Retina (tissue), 1 donor: Measurements from ENCODE around the gene PTPRD.

Source experiments
- DNase-seq: peaks from one replicate; pipeline ENCODE4 v3.0.0-alpha.2; 2016

PTPRD gene

GRCh38 chr9:9730174-9730573 lies 882.6 kb downstream of the PTPRD start:
- DNase-seq: no peak

GRCh38 chr9:9729082-9729481 lies 883.7 kb downstream of the PTPRD start:
- no peak for DNase-seq

GRCh38 chr9:9719373-9720112 lies 893.3 kb downstream of the PTPRD start:
- DNase-seq: no peak

- DNase-seq: no peak
These were observed 894.1 kb downstream of the PTPRD start for GRCh38 chr9:9718691-9719090.

- DNase-seq: no peak
These were observed 933.4 kb downstream of the PTPRD start for GRCh38 chr9:9679433-9679832.

GRCh38 chr9:9674461-9674860 lies 938.3 kb downstream of the PTPRD start:
- DNase-seq: no peak

GRCh38 chr9:9670454-9670853 lies 942.3 kb downstream of the PTPRD start:
- no peak for DNase-seq

- DNase-seq: no peak
These were observed 967.8 kb downstream of the PTPRD start for GRCh38 chr9:9645006-9645405.

- no peak for DNase-seq
These were observed 981.5 kb downstream of the PTPRD start for GRCh38 chr9:9631284-9631683.

- no peak for DNase-seq
These were observed 987.6 kb downstream of the PTPRD start for GRCh38 chr9:9625248-9625647.

GRCh38 chr9:9623506-9623905 lies 989.3 kb downstream of the PTPRD start:
- no peak for DNase-seq

- DNase-seq: no peak
These were observed 991.4 kb downstream of the PTPRD start for GRCh38 chr9:9621355-9621940.

GRCh38 chr9:9620736-9621135 lies 992.1 kb downstream of the PTPRD start:
- DNase-seq: no peak

- no peak for DNase-seq
These were observed 997.7 kb downstream of the PTPRD start for GRCh38 chr9:9615086-9615485.

- DNase-seq: no peak
These were observed 998.2 kb downstream of the PTPRD start for GRCh38 chr9:9614607-9615006.

- DNase-seq: no peak
These were observed 1000.0 kb downstream of the PTPRD start for GRCh38 chr9:9612755-9613154.

GRCh38 chr9:9612270-9612669 lies 1000.5 kb downstream of the PTPRD start:
- DNase-seq: no peak

- DNase-seq: no peak
These were observed 1007.1 kb downstream of the PTPRD start for GRCh38 chr9:9605681-9606080.

- no peak for DNase-seq
These were observed 1009.5 kb downstream of the PTPRD start for GRCh38 chr9:9603345-9603744.

- no peak for DNase-seq
These were observed 1014.1 kb downstream of the PTPRD start for GRCh38 chr9:9598723-9599122.

- no peak for DNase-seq
These were observed 1020.7 kb downstream of the PTPRD start for GRCh38 chr9:9592104-9592503.

- no peak for DNase-seq
These were observed 1026.9 kb downstream of the PTPRD start for GRCh38 chr9:9585920-9586319.

- no peak for DNase-seq
These were observed 1038.7 kb downstream of the PTPRD start for GRCh38 chr9:9574080-9574479.

- DNase-seq: no peak
These were observed 1047.1 kb downstream of the PTPRD start for GRCh38 chr9:9565700-9566099.

- DNase-seq: no peak
These were observed 1049.0 kb downstream of the PTPRD start for GRCh38 chr9:9563817-9564216.
